ENCODE data around the gene COPS4.

DNA sequence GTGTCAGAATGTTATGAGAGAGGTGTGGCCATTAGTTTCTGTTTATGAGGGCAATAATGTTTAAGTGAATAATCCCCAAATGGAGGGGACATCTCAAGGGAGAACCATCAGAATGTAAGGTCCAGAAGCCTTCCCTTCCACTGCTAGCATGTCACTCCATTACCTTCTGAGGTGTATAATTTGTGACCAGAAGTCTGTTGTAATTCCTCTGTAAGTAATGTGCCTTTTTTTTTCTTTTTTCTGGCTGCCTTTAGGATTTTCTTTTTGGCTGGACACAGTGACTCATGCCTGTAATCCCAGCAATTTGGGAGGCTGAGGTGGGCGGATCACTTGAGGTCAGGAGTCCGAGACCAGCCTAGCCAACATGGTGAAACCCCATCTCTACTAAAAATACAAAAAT, 10.8 kb upstream of the COPS4 start:
- TF ChIP-seq CTCF (IDR thresholded peaks at IDR 0.05) (no peak), POLR2A (IDR thresholded peaks at IDR 0.05) (no peak)

Data from body of pancreas (tissue), 4 donors.